ENCODE results near the gene MDFIC2.
"Not testable (repeated sequence)": the region's sequence is repeated elsewhere in the genome, so short reads cannot be mapped to it uniquely, and the experiment has no call there.

Gene MDFIC2

GRCh38 chr3:70312336-70312735 is at the start of gene MDFIC2:
Gene MDFIC2 (minus strand): TSS chr3:70312638. CDS start chr3:70311973, 665 bp downstream.
- no peak for DNase-seq (ENCODE audit: low read depth in 2 of 2)

DNA sequence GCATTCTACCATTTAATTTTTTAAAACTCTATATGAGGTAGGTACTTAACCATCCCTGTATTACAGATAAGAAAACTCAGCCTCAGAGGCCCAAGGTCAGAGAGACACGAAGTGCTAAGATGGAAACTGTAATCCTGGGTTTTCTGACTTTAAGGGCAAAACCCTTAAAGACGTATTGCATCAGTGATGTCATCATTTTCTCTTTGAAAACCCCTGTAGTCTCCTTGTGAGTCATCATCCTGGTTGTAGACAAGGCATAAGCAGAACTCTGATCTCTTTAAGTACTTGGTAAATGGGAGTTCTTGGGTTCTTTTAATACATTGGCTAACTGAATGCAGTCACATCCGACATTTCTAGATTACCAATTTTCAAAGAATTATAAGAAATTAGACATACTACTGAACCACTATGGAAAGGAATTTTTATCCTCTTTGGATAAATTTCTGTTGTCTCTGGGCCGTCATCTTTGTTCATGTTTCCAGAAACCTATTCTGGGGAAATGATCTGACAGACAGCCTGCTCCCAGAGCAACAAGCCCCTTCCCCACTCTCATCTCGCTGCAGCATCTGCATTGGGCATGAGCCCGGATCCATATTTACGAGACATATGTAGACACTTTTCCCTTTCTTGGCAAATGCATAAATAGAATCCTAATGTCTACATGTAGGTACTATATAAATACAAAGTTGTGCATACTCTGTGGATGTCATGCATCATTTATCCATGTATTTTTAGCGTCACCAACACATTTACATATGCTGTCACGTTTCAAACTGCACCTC is 48.7 kb upstream of the MDFIC2 start:
- DNase-seq (ENCODE audit: low read depth in 2 of 2), result peak in 1 of 2 experiments; percentile 1

- no peak for DNase-seq (ENCODE audit: low read depth in 2 of 2)
These were observed 47.3 kb upstream of the MDFIC2 start for GRCh38 chr3:70359711-70360110.

DNA sequence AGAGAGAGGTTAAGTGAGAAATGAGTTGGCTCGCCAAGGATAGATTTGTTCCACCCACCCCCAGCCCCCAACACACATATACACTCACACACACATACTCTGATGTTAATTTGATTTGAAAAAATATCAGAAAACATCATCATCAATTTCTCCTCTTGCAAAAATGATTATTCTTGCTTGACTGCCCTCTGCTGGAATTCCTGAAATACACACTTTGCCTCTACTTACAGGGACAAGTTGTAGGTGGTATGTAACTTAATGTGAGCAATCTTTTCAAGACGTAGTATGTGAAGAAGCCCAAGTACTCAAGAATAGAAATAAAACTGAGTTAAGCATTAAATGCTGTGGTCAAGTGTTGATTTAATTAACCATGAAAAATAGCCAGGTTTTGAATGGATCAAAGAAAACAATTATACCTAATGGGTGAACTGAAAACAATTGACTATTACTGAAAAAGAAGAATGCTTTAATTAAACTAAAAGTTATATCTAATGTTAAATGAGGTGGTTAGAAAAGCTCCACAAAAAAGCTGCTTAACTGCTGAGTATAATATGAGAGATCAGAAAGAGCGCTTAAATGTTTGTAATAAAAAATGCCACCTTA is 46.6 kb upstream of the MDFIC2 start:
- DNase-seq (ENCODE audit: low read depth in 2 of 2), result peak in 1 of 2 experiments; percentile 7

GRCh38 chr3:70352215-70352614 is 39.8 kb upstream of the MDFIC2 start:
- DNase-seq (ENCODE audit: low read depth in 2 of 2), result no peak

GRCh38 chr3:70342149-70342548 is 29.7 kb upstream of the MDFIC2 start:
- no peak for DNase-seq (ENCODE audit: low read depth in 2 of 2)

- DNase-seq (ENCODE audit: low read depth in 2 of 2), result not testable (repeated sequence)
These were observed 24.4 kb upstream of the MDFIC2 start for GRCh38 chr3:70336885-70337284.

GRCh38 chr3:70333080-70333479 is 20.6 kb upstream of the MDFIC2 start:
- DNase-seq (ENCODE audit: low read depth in 2 of 2), result no peak

DNA sequence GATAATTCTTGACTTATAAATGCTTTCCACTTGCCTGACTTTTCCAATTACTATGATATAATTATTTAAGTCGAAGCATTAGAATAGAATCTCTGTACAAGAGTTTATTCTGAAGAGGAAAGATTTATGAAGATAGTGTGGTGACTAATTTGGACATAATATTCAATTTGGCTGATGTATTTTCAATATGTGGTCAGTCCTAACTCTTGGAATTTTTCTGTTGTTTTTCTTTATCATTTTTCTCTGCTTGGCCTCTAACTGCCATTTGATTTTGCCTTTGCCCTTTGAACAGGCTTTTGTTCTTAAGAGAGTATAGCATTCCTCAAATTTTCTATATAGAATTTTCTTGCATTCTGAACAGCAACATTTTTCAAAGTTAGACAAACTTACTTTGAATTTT is 2.6 kb upstream of the MDFIC2 start:
- DNase-seq (ENCODE audit: low read depth in 2 of 2), result no peak

DNA sequence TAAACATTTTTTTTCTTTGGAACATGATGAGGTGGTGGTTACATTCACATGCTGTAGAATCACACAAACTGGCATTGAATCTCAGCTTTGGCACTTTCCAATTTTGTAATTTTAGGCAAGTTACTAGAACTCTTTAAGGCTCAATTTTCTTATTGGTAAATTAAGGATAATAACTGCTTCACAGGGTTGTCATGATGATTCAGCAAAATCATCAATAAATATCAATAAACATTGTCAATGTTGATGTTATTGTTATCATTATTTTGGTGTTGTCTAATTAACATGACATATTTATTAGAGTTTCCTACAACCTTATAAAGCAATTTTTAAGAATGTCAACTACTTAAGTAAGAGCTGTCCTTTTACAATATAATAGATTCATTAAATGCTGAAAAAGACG is 1.6 kb downstream of the MDFIC2 start:
- DNase-seq (ENCODE audit: low read depth in 2 of 2), result no peak

GRCh38 chr3:70309591-70309990 is 2.8 kb downstream of the MDFIC2 start:
- DNase-seq (ENCODE audit: low read depth in 2 of 2), result no peak

- no peak for DNase-seq (ENCODE audit: low read depth in 2 of 2)
These were observed 3.7 kb downstream of the MDFIC2 start for GRCh38 chr3:70308760-70309159.

- DNase-seq (ENCODE audit: low read depth in 2 of 2), result no peak
These were observed 5.7 kb downstream of the MDFIC2 start for GRCh38 chr3:70306736-70307135.

DNA sequence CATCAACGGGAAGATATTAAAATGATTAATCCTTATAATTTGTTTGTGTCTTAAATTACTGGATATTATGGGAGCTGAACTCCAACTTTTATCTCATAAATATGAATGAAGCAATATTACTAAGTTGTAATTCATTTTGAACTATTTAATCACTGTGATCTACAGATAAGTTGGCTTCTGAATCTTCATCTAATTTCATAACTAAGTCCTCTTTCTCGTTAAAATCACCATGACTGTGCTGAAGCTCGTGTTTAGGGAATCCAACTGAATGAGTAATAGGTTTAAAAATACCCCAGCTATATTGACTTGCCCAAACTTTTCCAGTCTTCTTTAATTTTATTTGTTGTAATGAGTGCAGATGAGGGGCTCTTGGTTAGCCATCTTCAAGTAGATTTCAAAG is 14.1 kb downstream of the MDFIC2 start:
- DNase-seq (ENCODE audit: low read depth in 2 of 2), result no peak

DNA sequence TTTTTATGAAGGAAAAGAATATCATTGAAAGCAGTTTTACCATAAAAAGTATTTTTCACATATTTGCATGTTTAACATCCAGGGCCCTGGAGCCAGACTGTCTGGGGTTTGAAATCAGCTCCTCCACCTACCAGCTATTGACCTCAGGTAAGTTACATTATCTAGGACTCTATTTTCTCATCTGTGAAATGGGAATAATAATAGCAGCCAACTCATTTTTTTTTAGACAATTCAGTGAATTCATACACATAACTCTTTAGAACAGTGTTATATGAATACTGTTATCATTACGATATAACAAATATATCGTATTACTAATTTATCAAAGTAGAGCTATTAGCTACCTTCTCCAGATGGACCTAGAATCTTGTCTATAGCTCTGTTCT is 21.3 kb downstream of the MDFIC2 start:
- DNase-seq (ENCODE audit: low read depth in 2 of 2), result no peak

DNA sequence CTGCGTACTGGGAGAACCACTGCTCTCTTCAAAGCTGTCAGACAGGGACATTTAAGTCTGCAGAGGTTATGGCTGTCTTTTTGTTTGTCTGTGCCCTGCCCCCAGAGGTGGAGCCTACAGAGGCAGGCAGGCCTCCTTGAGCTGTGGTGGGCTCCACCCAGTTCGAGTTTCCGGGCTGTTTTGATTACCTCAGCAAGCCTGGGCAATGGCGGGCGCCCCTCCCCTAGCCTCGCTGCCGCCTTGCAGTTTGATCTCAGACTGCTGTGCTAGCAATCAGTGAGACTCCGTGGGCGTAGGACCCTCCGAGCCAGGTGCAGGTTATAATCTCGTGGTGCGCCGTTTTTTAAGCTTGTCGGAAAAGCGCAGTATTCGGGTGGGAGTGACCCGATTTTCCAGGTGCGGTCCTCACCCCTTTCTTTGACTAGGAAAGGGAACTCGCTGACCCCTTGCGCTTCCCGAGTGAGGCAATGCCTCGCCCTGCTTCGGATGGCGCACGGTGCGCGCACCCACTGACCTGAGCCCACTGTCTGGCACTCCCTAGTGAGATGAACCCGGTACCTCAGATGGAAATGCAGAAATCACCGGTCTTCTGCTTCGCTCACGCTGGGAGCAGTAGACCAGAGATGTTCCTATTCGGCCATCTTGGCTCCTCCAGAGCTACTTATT is 21.9 kb downstream of the MDFIC2 start:
- DNase-seq (ENCODE audit: low read depth in 2 of 2), result not testable (repeated sequence)

DNA sequence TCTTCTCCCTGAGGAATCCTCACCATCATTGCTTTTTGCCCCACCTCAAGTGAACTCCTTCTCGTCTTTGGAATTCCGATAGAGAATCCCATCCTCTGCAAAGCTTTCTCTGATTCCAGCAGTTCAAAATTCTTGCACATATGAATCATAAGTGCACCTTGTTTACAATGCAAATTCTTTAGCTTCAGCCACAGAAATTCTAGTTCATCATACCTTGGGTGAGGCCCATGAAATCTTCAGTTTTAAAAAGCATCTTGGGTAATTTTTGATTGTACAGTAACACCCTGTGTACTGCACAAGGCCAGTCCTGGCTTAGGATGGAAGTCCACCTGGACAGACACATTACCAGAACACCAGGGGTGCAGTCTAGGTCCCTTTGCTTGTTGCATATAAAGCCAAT is 30.8 kb downstream of the MDFIC2 start:
- DNase-seq (ENCODE audit: low read depth in 2 of 2), result no peak

- DNase-seq (ENCODE audit: low read depth in 2 of 2), result no peak
These were observed 35.1 kb downstream of the MDFIC2 start for GRCh38 chr3:70277304-70277703.

DNA sequence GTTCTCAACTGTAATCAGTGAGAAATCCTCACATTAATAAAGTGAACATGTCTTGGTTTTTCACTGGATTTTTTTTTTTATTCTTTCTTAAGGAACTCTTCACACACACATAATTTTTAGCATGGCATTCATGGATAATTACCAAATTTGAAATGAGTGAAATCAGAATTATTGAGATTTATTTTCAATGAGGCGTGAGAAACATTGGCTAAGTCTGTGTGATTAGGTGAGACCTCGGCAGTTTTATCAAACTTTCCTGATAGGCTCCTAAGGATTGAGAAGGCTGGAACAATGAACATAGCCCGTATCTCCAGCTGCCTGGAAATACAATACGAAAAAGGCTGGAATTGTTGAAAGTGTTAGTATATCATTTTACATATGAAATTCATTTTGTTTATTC is 35.5 kb downstream of the MDFIC2 start:
- no peak for DNase-seq (ENCODE audit: low read depth in 2 of 2)

GRCh38 chr3:70273492-70273891 is 38.9 kb downstream of the MDFIC2 start:
- no peak for DNase-seq (ENCODE audit: low read depth in 2 of 2)

DNA sequence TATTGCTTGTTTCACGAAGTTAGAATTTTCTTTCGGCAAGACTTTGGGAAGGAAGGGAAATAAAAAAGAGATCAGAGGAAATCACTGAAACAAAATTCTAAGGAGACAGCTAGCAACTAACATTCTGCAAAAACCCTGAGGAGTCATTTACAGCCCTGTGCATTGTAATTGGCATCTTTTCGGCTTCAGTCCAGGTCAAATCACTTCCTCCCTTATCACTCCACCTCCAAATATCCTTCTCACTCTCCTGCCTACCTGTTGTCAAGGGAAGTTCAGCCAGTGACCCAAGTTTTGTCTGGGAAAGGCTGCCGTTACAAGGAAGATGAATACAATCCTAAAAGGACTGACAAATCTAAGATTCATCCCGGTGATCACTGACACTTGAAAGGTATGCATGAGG is 39.6 kb downstream of the MDFIC2 start:
- no peak for DNase-seq (ENCODE audit: low read depth in 2 of 2)

- no peak for DNase-seq (ENCODE audit: low read depth in 2 of 2)
These were observed 48.2 kb downstream of the MDFIC2 start for GRCh38 chr3:70264122-70264780.

Measured in fibroblast of skin of left quadriceps (primary cell).